Esophagus squamous epithelium (tissue), 5 donors: ENCODE data around the gene CTXN1. TPM values are rescaled to one million over a fixed set of nuclear protein-coding genes. Genes with fewer than 3 reads are reported as not detected.
"Not testable (repeated sequence)": the region's sequence is repeated elsewhere in the genome, so short reads cannot be mapped to it uniquely, and the experiment has no call there.

Experiments
- DNase-seq: peaks from one replicate; lab custom pipeline; 2025; lab: John Stamatoyannopoulos, UW
- H3K27ac ChIP-seq, 4 donors: fragments of 200-600 bp; sonication (generic); one replicate each; pipeline ENCODE4 v1.5.1; 2016 to 2019; ENCODE audit warnings: mild to moderate bottlenecking in 1 of 4
- H3K27me3 ChIP-seq, 4 donors: fragments of 200-600 bp; sonication (generic); 1 replicate in 3 of 4; 2 replicates in 1 of 4; pipeline versions ENCODE4 v1.5.1 to v1.6.0; 2017 to 2021; ENCODE audit warnings: antibody characterized with exemption in 1 of 4
- H3K36me3 ChIP-seq, 3 donors: fragments of 200-600 bp; sonication (generic); one replicate each; pipeline ENCODE4 v1.5.1; 2016 to 2019
- H3K4me1 ChIP-seq, 3 donors: fragments of 200-600 bp; sonication (generic); one replicate each; pipeline ENCODE4 v1.5.1; 2017 to 2019
- H3K4me3 ChIP-seq, 4 donors: fragments of 200-600 bp; sonication (generic); 1 replicate in 3 of 4; 2 replicates in 1 of 4; pipeline ENCODE4 v1.5.1; 2016 to 2019; ENCODE audit warnings: mild to moderate bottlenecking in 2 of 4, moderate library complexity in 1 of 4
- H3K9me3 ChIP-seq, 3 donors: fragments of 200-600 bp; sonication (generic); one replicate each; pipeline ENCODE4 v1.5.1; 2016 to 2019
- CTCF ChIP-seq, 6 experiments: fragments of 450-650 bp in 4 of 6; fragments of 200-600 bp in 2 of 6; sonication (generic) in 2 of 6; IDR thresholded peaks; one replicate each; pipeline ENCODE4 v1.5.1; 2016 to 2019; ENCODE audit warnings: antibody characterized with exemption in 6 of 6, mild to moderate bottlenecking in 4 of 6, moderate library complexity in 4 of 6
- POLR2A ChIP-seq, 4 donors: fragments of 450-650 bp; IDR thresholded peaks; one replicate each; pipeline ENCODE4 v1.6.1; 2017; ENCODE audit warnings: antibody characterized with exemption in 4 of 4, mild to moderate bottlenecking in 4 of 4, moderate library complexity in 3 of 4
- WGBS, 2 donors: methylation state at CpG; one replicate each; pipeline ENCODE4 v1.1.5; 2018; 5-methylcytosine and 5-hydroxymethylcytosine counted together
- intact Hi-C: fragments of 100-400 bp; cut with DNase I; formaldehyde crosslinking; loops from one replicate; pipeline ENCODE4 v1.15.0; 2022
- total RNA-seq, 4 donors: library from RNA; depleted of rRNA; stranded (reverse); fragments of >200 nt; gene quantifications; one replicate each; pipeline ENCODE4 v1.1.0, GENCODE V29; 2016
- donor health status: DM: yes; HTN: yes; CAD: no.

Gene CTXN1
- total RNA-seq, 4 donors from 2014 or later, result 0.35 to 2.7 (median 0.75) TPM; not detected in 1

- no peak for TF ChIP-seq POLR2A (IDR thresholded peaks at IDR 0.05)
- no peak for TF ChIP-seq CTCF (IDR thresholded peaks at IDR 0.05)
- Histone ChIP-seq H3K9me3 (no peaks in the 10 kb centered on the region), H3K27me3 (no peaks in the 10 kb centered on the region), H3K36me3 (peaks cover 10 to 95% (median 16%) of the 10 kb centered on the region in 3 donors), H3K4me3 (no peak overlapping the region), H3K4me1 (no peaks in the 10 kb centered on the region), H3K27ac (no peak overlapping the region)
- no peak for DNase-seq
- 74 to 81% methylated on average over 13 of the region's 13 CpGs for WGBS, 2 donors
- intact Hi-C loops, result no loop called here
These were observed 36.1 kb upstream of the CTXN1 start for GRCh38 chr19:7961920-7962626.

- DNase-seq, intact Hi-C loops, H3K9me3 ChIP-seq, H3K4me1 ChIP-seq, H3K27ac ChIP-seq, H3K4me3 ChIP-seq, H3K27me3 ChIP-seq: not testable (repeated sequence)
- H3K36me3 ChIP-seq, result peaks cover 5 to 85% (median 9%) of the 10 kb centered on the region in 3 donors
- 85 to 92% methylated on average over 4 of the region's 4 CpGs for WGBS, 2 donors
These were observed 35.1 kb upstream of the CTXN1 start for GRCh38 chr19:7961082-7961481.

- intact Hi-C loops, result no loop called here
- Histone ChIP-seq H3K4me3 (no peak overlapping the region), H3K36me3 (peaks cover 0 to 66% (median 5%) of the 10 kb centered on the region in 3 donors), H3K9me3 (no peaks in the 10 kb centered on the region), H3K27ac (no peak overlapping the region), H3K4me1 (no peaks in the 10 kb centered on the region), H3K27me3 (no peaks in the 10 kb centered on the region)
- TF ChIP-seq POLR2A (IDR thresholded peaks at IDR 0.05) (no peak), CTCF (IDR thresholded peaks at IDR 0.05) (no peak)
- no peak for DNase-seq
- 64 to 65% methylated on average over 6 of the region's 6 CpGs for WGBS, 2 donors
These were observed 33.3 kb upstream of the CTXN1 start for GRCh38 chr19:7959211-7959610.

DNA sequence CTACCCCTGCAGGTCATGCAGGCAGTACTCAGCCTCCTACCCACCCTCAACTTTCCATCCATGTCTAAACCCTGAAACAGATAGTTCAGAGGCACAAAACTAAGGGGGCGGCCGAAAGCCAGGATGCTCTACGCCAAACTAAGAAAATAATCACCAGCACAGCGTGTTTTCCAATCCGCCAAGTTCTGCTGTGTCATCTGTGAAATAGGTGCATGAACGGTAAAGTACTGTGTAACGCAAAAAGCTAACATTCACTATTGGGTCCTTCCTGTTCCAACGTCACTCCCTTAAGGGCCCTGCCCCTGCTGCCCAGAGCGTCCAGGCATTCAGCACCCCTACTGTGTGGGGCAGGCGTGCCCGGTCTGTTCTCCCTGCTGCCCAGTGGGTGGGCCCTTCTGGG is 29.8 kb upstream of the CTXN1 start:
- intact Hi-C loops, result no loop called here
- Histone ChIP-seq H3K4me3 (no peak overlapping the region), H3K27ac (no peak overlapping the region), H3K27me3 (no peaks in the 10 kb centered on the region), H3K9me3 (no peaks in the 10 kb centered on the region), H3K36me3 (peaks cover 0 to 31% (median 0%) of the 10 kb centered on the region in 3 donors), H3K4me1 (peaks cover 0 to 4% (median 0%) of the 10 kb centered on the region in 3 donors)
- no peak for TF ChIP-seq POLR2A (IDR thresholded peaks at IDR 0.05)
- TF ChIP-seq CTCF (IDR thresholded peaks at IDR 0.05), result no peak
- WGBS, 2 donors, result 88 to 90% methylated on average over 10 to 11 of the region's 11 CpGs
- no peak for DNase-seq

DNA sequence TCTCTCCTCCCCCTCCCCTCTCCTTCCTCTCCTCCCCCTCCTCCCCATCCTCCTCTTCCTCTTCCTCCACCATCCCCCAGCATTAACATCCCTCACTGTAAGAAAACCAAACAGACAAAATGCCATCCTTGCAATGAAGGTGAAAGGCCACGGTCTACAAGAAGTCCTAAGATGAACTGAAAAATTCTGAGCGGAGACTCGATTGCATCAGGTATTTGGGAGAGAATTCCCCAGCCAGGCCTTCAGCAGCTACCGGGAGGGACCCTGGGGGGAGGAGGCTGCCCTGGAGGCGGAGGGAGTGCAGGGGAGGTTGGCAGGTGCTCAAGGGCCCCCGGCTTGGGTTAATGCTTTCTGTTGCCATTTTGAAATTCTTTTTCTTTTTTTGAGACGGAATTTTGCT is 27.6 kb upstream of the CTXN1 start:
- DNase-seq, result no peak
- peaks cover 0 to 12% (median 0%) of the 10 kb centered on the region in 3 donors for H3K36me3 ChIP-seq
- TF ChIP-seq POLR2A (IDR thresholded peaks at IDR 0.05) (no peak), CTCF (IDR thresholded peaks at IDR 0.05) (no peak)
- no peak overlapping the region for H3K27ac ChIP-seq
- peaks cover 0 to 4% (median 0%) of the 10 kb centered on the region in 3 donors for H3K4me1 ChIP-seq
- H3K27me3 ChIP-seq, result no peaks in the 10 kb centered on the region
- no peaks in the 10 kb centered on the region for H3K9me3 ChIP-seq
- H3K4me3 ChIP-seq, result no peak overlapping the region
- 81 to 83% methylated on average over 6 to 7 of the region's 7 CpGs for WGBS, 2 donors
- intact Hi-C loops, result no loop called here
